Measurements from ENCODE around the gene BTAF1.

BTAF1 gene

DNA sequence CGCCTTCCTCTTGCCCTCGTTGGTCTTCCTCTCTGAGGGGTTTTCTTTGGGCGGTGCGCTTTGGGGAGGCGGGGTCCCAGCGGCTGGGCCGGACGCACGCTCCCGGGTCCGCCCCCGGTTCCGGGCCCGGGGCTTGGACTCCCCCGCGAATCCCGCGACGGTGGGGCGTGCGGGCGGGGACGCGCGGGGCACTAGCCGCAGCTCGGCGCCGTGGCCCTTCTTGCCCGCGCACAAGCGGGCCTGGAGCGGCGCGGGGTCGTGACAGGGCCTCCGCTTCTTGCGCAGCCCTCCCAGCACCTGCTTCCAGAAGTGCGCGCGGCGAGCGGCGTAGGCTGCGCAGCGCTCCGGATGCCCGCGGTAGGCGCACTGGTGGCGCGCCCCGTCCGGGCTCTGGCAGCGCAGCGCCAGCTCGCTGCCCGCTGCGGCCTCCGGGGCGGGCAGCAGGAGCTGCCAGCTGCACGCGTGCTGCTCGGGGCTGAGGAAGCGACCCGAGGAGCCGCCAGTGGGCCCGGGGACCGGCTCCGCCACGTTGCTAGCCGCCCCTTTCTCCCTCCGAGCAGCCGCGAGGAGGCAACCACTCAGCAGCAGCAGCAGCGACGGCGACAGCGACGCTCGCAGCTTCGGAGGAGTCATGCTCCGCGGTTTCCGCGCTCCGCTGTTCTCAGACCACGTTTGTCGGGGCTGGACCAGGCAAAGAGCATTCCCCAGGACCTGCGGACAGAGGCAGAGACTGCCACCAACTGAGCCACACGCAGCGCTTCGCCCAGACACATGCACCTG lies 15.0 kb upstream of the BTAF1 start:
- peak; percentile 49 to 50 for DNase-seq (ENCODE audit: low read depth in 2 of 2)

- DNase-seq (ENCODE audit: low read depth in 2 of 2), result no peak
Measured at GRCh38 chr10:91909117-91909677, 14.4 kb upstream of the BTAF1 start, which contains the start of gene FGFBP3. FGFBP3 (minus strand) TSS chr10:91909486; CDS start chr10:91908969, 517 bp downstream.

DNA sequence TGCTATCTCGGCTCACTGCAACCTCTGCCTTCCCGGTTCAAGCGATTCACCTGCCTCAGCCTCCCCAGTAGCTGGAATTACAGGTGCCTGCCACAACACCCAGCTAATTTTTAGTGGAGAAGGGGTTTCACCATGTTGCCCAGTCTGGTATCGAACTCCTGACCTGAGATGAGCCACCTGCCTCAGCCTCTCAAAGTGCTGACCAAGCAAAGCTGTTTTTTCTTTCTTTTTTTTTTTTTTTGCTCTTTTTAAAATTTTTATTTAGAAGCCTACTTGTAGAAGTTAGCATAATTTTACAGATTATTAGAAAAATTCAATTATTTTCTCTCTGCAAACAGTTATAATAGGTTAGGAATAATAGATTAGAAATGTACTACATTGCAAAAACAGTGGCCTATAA lies 13.1 kb upstream of the BTAF1 start:
- DNase-seq (ENCODE audit: low read depth in 2 of 2), result no peak

GRCh38 chr10:91919651-91920050 lies 3.9 kb upstream of the BTAF1 start:
- DNase-seq (ENCODE audit: low read depth in 2 of 2), result no peak

- DNase-seq (ENCODE audit: low read depth in 2 of 2), result no peak
Measured at GRCh38 chr10:91924212-91925021, 847 bp downstream of the BTAF1 start.

- DNase-seq (ENCODE audit: low read depth in 2 of 2), result no peak
Measured at GRCh38 chr10:91925022-91925320, 1.4 kb downstream of the BTAF1 start.

- no peak for DNase-seq (ENCODE audit: low read depth in 2 of 2)
Measured at GRCh38 chr10:91930939-91931338, 7.4 kb downstream of the BTAF1 start.

DNA sequence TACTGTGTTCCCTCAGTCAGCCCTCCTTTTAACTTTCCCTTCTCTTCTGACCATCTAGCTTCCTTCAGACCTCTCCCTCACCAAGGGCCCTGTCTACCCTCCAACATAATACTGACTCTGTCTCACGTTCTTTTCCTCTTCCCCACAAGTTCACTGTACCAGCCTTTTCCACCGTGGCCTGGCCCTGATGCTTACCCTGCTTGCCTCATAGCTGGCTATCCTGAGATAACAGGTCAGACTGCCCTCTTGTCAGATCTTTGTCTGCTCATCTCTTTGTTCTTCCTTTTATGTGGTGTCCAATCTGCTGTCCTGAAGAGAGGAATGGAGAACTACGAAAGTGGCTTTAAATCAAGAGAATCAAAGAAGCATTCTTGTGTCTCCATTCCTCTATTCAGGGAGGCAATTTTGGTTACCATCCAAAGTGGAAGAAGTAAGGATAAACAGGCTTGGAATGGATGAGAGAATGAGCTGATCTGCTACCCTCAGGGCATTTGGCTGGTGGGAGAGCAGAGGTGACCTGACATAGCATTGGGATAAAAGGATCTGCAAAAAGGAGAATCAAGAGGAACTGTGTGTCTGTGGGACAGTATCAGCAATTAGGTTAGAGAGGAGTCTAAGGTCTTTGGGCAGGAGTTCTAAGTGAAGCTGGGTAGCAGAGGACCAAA lies 8.1 kb downstream of the BTAF1 start:
- DNase-seq (ENCODE audit: low read depth in 2 of 2), result no peak

DNA sequence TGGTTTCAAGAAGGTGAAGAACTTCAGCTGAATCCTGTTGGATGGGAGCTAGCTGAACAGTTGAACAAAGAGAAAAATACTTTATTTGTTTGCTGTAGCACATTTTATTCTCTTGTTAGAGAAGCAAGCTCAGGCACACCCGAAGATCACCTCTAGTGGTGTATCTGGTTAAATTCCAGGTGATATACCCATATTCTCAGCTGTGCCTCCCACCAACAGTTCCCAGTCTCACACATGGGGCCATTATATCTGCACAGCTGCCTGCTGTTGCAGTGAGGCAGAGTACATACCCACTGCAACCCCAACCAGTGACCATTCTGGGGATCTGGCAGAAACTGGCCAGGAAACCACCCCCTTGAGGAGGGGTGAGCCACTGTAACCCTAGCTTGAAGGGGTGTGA lies 9.2 kb downstream of the BTAF1 start:
- DNase-seq (ENCODE audit: low read depth in 2 of 2), result no peak

- no peak for DNase-seq (ENCODE audit: low read depth in 2 of 2)
Measured at GRCh38 chr10:91935886-91936285, 12.3 kb downstream of the BTAF1 start.

- no peak for DNase-seq (ENCODE audit: low read depth in 2 of 2)
Measured at GRCh38 chr10:91939653-91940052, 16.1 kb downstream of the BTAF1 start.

- no peak for DNase-seq (ENCODE audit: low read depth in 2 of 2)
Measured at GRCh38 chr10:91941426-91941825, 17.9 kb downstream of the BTAF1 start.

DNA sequence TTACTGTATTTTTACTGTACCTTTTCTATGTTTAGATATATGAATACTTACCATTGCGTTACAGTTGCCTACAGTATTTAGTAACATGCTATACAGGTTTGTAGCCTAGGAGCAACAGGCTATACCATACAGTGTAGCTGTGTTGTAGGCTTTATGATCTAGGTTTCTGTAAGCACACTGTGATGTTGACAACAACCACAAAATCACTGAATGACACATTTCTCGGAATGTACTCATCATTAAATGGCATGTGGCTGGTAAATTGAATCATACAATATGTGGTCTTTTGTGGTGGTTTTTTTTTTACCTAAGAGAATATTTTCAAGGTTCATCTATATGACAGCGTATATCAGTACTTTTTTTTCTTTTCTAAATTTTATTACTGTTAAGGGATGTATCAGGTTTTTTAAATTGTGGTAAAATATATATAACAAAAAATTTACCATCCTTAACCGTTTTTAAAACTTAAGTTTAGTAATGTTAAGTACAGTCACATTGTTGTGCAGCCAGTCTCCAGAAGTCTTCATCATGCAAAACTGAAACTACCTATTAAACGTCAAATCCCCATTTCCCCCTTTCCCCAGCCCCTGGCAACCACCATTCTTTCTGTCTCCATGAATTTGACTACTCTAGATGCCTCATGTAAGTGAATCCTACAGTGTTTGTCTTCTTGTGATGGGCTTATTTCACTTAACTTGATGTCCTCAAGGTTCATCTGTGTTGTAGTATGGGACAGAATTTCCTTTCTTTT lies 21.5 kb downstream of the BTAF1 start:
- DNase-seq (ENCODE audit: low read depth in 2 of 2), result no peak

- no peak for DNase-seq (ENCODE audit: low read depth in 2 of 2)
Measured at GRCh38 chr10:91953600-91954160, 30.1 kb downstream of the BTAF1 start.

DNA sequence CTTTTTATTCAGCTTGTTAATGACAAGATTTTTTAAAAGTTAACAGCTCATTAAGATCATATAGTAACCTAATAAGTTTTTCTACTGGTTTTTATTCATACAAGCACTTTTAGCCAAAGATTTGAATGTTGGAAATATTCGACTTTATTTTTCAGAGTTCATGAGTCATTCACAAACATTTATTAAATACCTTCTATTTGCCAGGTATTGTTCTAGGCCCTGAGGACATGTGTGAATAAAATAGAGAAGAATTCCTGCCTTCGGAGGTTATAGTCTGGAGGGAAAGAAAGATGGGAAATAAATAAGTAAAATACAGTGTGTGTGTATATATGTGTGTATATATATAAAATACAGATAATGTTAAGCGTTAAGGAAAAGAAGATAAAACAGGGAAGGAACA lies 31.5 kb downstream of the BTAF1 start:
- no peak for DNase-seq (ENCODE audit: low read depth in 2 of 2)

- DNase-seq (ENCODE audit: low read depth in 2 of 2), result no peak
Measured at GRCh38 chr10:91957091-91957490, 33.5 kb downstream of the BTAF1 start.

GRCh38 chr10:91969297-91969696 lies 45.7 kb downstream of the BTAF1 start:
- no peak for DNase-seq (ENCODE audit: low read depth in 2 of 2)

DNA sequence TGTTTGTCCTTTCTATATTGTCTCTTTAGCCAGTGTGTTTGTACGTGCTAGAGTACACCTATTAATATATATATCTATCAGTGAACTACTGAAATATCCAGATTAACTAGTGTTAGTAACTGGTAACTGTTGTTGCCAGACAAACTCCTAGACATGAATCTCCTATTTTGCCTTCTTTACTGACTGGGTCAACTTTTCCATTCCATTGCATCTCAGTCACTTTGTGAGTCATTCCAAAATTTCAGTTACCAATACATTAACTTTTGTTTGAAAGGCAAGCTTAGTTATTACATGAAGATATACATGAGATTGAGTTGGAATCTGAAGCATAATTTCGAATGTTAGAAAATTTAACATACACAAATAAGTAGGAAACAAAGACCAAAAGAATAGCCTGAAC lies 51.4 kb downstream of the BTAF1 start:
- no peak for DNase-seq (ENCODE audit: low read depth in 2 of 2)

DNA sequence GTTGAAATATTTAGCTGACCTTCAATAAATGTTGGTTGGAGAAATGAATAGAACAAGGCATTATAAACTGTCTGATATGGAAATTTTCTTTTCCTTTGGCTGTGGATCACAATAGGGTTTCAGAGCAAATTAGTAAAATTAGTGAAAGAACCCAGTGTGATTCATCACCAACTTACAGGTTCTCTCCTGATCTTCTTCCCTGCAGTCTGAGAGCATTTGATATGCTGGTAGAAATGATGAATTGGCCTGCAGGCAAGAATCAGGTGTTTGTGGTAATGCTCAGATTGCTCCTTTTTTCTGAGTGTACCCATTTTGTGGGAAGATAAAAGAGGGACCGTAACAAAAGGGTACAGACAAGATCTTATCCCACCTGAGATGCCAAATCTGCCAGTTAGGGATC lies 51.9 kb downstream of the BTAF1 start:
- no peak for DNase-seq (ENCODE audit: low read depth in 2 of 2)

GRCh38 chr10:91976317-91977051 lies 52.9 kb downstream of the BTAF1 start:
- no peak for DNase-seq (ENCODE audit: low read depth in 2 of 2)

DNA sequence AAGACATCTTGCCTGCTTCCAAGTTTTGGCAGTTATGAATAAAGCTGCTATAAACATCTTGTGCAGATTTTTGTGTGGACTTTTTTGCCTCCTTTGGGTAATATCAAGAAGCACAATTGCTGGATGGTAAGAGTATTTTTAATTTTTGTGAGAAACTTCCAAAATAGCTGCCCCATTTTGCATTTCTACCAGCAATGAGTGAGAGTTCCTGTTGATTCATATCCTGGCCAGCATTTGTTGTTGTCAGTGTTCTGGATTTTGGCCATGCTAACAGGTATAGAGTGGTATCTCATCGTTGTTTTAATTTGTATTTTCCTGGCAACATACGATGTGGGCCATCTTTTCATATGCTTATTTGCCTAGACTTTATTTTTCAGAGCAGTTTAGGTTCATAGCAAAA lies 53.9 kb downstream of the BTAF1 start:
- no peak for DNase-seq (ENCODE audit: low read depth in 2 of 2)

Measured in stimulated activated CD8-positive, alpha-beta memory T cell treated with anti-CD3 and anti-CD28 coated beads, Interleukin-2, amount 100 ng/mL, for 1 hour (primary cell).